ENCODE measurements around the gene SLC37A2. TPM values are rescaled to one million over a fixed set of nuclear protein-coding genes. Genes with fewer than 3 reads are reported as not detected.

The SLC37A2 gene
- total and polyA plus RNA-seq, 2 of the 4 experiments (the other 2 are of a cell fraction), result 0.72 to 1.1 TPM

GRCh38 chr11:125078016-125078415 is 14.9 kb downstream of the SLC37A2 start:
- 98% methylated on average over 7 of the region's 11 CpGs; no CpG with 5 or more reads in 1 of the 2 experiments for WGBS, 2 experiments (ENCODE audit: extremely low coverage in 2 of 2, insufficient read length in 1 of 2)
- H4K5ac ChIP-seq (ENCODE audit: low read depth, low read length), result no peak overlapping the region
- peaks cover 5% of the 10 kb centered on the region; the same call in 1 of the 2 replicates for H3K4me1 ChIP-seq (ENCODE audit: control insufficient read depth, insufficient read depth, low read length)
- no peak overlapping the region for H3K4ac ChIP-seq (ENCODE audit: low read depth, low read length)
- ChIA-PET CTCF (interaction anchor here (1.0 kb wide), 1 partner anchor 13 kb away, joined by 4 read pairs; no protein-coding TSS in a partner anchor), POLR2A (ENCODE audit: unreplicated experiment) (no interaction called here)
- H3K27ac ChIP-seq (ENCODE audit: insufficient read depth, low read length), result no peak overlapping the region
- no peak overlapping the region for H2BK15ac ChIP-seq (ENCODE audit: low read depth, low read length)
- no peak overlapping the region for H2BK20ac ChIP-seq (ENCODE audit: low read depth, low read length)
- H3K9ac ChIP-seq (ENCODE audit: low read depth, low read length), result no peak overlapping the region
- no peaks in the 10 kb centered on the region for H4K20me1 ChIP-seq (ENCODE audit: insufficient read depth, low read length)
- no TSS peak for BruUV-seq (replicated peaks)
- in situ Hi-C loops (cut with MboI; ENCODE audit: low sequenced_read_pairs) (no loop called here), intact Hi-C loops (cut with micrococcal nuclease) (no loop called here), dilution Hi-C loops (cut with HindIII; ENCODE audit: low sequenced_read_pairs, unreplicated experiment) (no loop called here)
- H4K8ac ChIP-seq (ENCODE audit: low read depth in 2 of 2, low read length in 2 of 2), result no peak overlapping the region
- H3K9me3 ChIP-seq (ENCODE audit: control insufficient read depth, insufficient read depth, low read length), result no peaks in the 10 kb centered on the region
- no peak overlapping the region for H4K91ac ChIP-seq (ENCODE audit: insufficient read depth, low read depth, low read length)
- H2AFZ ChIP-seq (replicated peaks; ENCODE audit: low read length, poor library complexity), result no peak overlapping the region
- H3K23ac ChIP-seq (ENCODE audit: low read depth, low read length), result no peak overlapping the region
- H2BK120ac ChIP-seq (ENCODE audit: low read depth, low read length), result no peak overlapping the region
- H2BK5ac ChIP-seq (ENCODE audit: low read depth, low read length, poor library complexity, severe bottlenecking), result no peak overlapping the region
- H2AK9ac ChIP-seq (replicated peaks; ENCODE audit: low read depth, low read length, poor library complexity), result peak overlapping the region; percentile 39
- no peaks in the 10 kb centered on the region; the same call in 1 of the 2 replicates for H3K27me3 ChIP-seq (ENCODE audit: control insufficient read depth, insufficient read depth, low read length)
- H3K36me3 ChIP-seq (ENCODE audit: control insufficient read depth, insufficient read depth, low read length), result no peaks in the 10 kb centered on the region
- ATAC-seq (ENCODE audit: low read depth), result no peak
- no peak for TF ChIP-seq SMC3 (IDR thresholded peaks at IDR 0.05; ENCODE audit: low read depth, low read length)
- no peak for TF ChIP-seq POLR2A (IDR thresholded peaks at IDR 0.05; ENCODE audit: low read depth, low read length)
- no peak for TF ChIP-seq FOS (IDR thresholded peaks at IDR 0.05; ENCODE audit: low read depth, low read length)
- no peak for TF ChIP-seq CEBPB (IDR thresholded peaks at IDR 0.05; ENCODE audit: low read depth, low read length)
- no peak for TF ChIP-seq CTCF (conservative IDR thresholded peaks at IDR 0.05; ENCODE audit: low read depth, low read length)
- no peak for TF ChIP-seq RFX5 (IDR thresholded peaks at IDR 0.05; ENCODE audit: low read depth, low read length)
- TF ChIP-seq BHLHE40 (IDR thresholded peaks at IDR 0.05; ENCODE audit: low read depth, low read length), result no peak
- TF ChIP-seq MAFK (IDR thresholded peaks at IDR 0.05; ENCODE audit: low read depth, low read length), result no peak
- TF ChIP-seq ELK1 (IDR thresholded peaks at IDR 0.05; ENCODE audit: borderline replicate concordance, low read depth, low read length), result no peak
- no peak for TF ChIP-seq NFE2L2 (IDR thresholded peaks at IDR 0.05; ENCODE audit: low read depth, low read length)
- no peak for TF ChIP-seq USF2 (IDR thresholded peaks at IDR 0.05; ENCODE audit: low read depth, low read length)
- no peak for TF ChIP-seq MAZ (IDR thresholded peaks at IDR 0.05; ENCODE audit: borderline replicate concordance, low read depth, low read length)
- no peak for TF ChIP-seq CHD1 (IDR thresholded peaks at IDR 0.05; ENCODE audit: low read depth, low read length)
- no peak for TF ChIP-seq MXI1 (IDR thresholded peaks at IDR 0.05; ENCODE audit: borderline replicate concordance, low read depth, low read length)
- no peak for TF ChIP-seq RCOR1 (IDR thresholded peaks at IDR 0.05; ENCODE audit: insufficient replicate concordance, low read length)
- no peak for TF ChIP-seq RAD21 (IDR thresholded peaks at IDR 0.05; ENCODE audit: low read length)
- H3K79me1 ChIP-seq (ENCODE audit: low read depth in 1 of 2, low read length in 2 of 2), result no peaks in the 10 kb centered on the region
- no peak overlapping the region for H3K4me2 ChIP-seq (ENCODE audit: low read depth, low read length)
- H3K56ac ChIP-seq (ENCODE audit: extremely low read depth, insufficient read depth, low read length), result no peak overlapping the region
- no peak overlapping the region for H2AK5ac ChIP-seq (ENCODE audit: low read depth, low read length)
- H3K14ac ChIP-seq (replicated peaks; ENCODE audit: low read depth, low read length), result no peak overlapping the region
- peaks cover 11% of the 10 kb centered on the region; the same call in 1 of the 2 replicates for H3K9me1 ChIP-seq (ENCODE audit: insufficient read depth, low read length)
- DNase-seq, result no peak
- H3K18ac ChIP-seq (ENCODE audit: low read depth, low read length), result no peak overlapping the region
- H3K4me3 ChIP-seq (ENCODE audit: insufficient read depth, low read depth, low read length), result no peak overlapping the region

All from IMR-90 (cell line).